Measurements from ENCODE around the gene SORCS2. TPM values are rescaled to one million over a fixed set of nuclear protein-coding genes. Genes with fewer than 3 reads are reported as not detected.

SORCS2 gene
- polyA plus RNA-seq, 1 donor from 2014 or later, result 1.0 TPM

GRCh38 chr4:7590899-7591298 is 398.6 kb downstream of the SORCS2 start:
- no peak overlapping the region for H3K9ac ChIP-seq (ENCODE audit: low read length)
- no peaks in the 10 kb centered on the region for H3K27me3 ChIP-seq (ENCODE audit: insufficient read depth, low read depth, low read length)
- H3K36me3 ChIP-seq (ENCODE audit: insufficient read depth, low read length), result no peaks in the 10 kb centered on the region
- H3K4me3 ChIP-seq (ENCODE audit: low read length), result no peak overlapping the region
- no peaks in the 10 kb centered on the region for H3K79me2 ChIP-seq (replicated peaks; ENCODE audit: insufficient read depth, low read length)
- TF ChIP-seq TAF1 (IDR thresholded peaks at IDR 0.05; ENCODE audit: low read depth), result no peak
- TF ChIP-seq REST (IDR thresholded peaks at IDR 0.05; ENCODE audit: borderline replicate concordance), result no peak
- no peak for TF ChIP-seq EZH2 (IDR thresholded peaks at IDR 0.05; ENCODE audit: borderline replicate concordance, insufficient read depth, low read length, poor library complexity, severe bottlenecking)
- no peak for TF ChIP-seq RAD21 (conservative IDR thresholded peaks at IDR 0.05)
- no peak for TF ChIP-seq POLR2AphosphoS5 (IDR thresholded peaks at IDR 0.05)
- TF ChIP-seq CTCF (IDR thresholded peaks at IDR 0.05; ENCODE audit: poor library complexity, severe bottlenecking), result no peak
- TF ChIP-seq EP300 (conservative IDR thresholded peaks at IDR 0.05; ENCODE audit: poor library complexity, severe bottlenecking), result no peak
- no peak for TF ChIP-seq MXI1 (conservative IDR thresholded peaks at IDR 0.05; ENCODE audit: poor library complexity, severe bottlenecking)
- no peak for TF ChIP-seq SMC3 (conservative IDR thresholded peaks at IDR 0.05; ENCODE audit: poor library complexity)
- H4K20me1 ChIP-seq (ENCODE audit: insufficient read depth), result no peaks in the 10 kb centered on the region
- no peak overlapping the region for H2AFZ ChIP-seq (ENCODE audit: low read depth, low read length)
- no peaks in the 10 kb centered on the region for H3K9me2 ChIP-seq (ENCODE audit: insufficient read depth, low read length)
- peaks cover 4% of the 10 kb centered on the region for H3K9me3 ChIP-seq (ENCODE audit: low read length)
- no peaks in the 10 kb centered on the region for H3F3A ChIP-seq (ENCODE audit: insufficient read depth, low read length, poor library complexity, severe bottlenecking)
- H3K27ac ChIP-seq (ENCODE audit: low read length), result no peak overlapping the region
- H3K4me2 ChIP-seq (ENCODE audit: low read length), result no peak overlapping the region

- H3K4me3 ChIP-seq (ENCODE audit: low read length), result no peak overlapping the region
- TF ChIP-seq MXI1 (conservative IDR thresholded peaks at IDR 0.05; ENCODE audit: poor library complexity, severe bottlenecking), result no peak
- no peak for TF ChIP-seq RAD21 (conservative IDR thresholded peaks at IDR 0.05)
- no peak for TF ChIP-seq SMC3 (conservative IDR thresholded peaks at IDR 0.05; ENCODE audit: poor library complexity)
- H3K4me2 ChIP-seq (ENCODE audit: low read length), result no peak overlapping the region
- no peaks in the 10 kb centered on the region for H4K20me1 ChIP-seq (ENCODE audit: insufficient read depth)
- H3K9me3 ChIP-seq (ENCODE audit: low read length), result peaks cover 4% of the 10 kb centered on the region
- no peak overlapping the region for H2AFZ ChIP-seq (ENCODE audit: low read depth, low read length)
- no peak overlapping the region for H3K27ac ChIP-seq (ENCODE audit: low read length)
- no peaks in the 10 kb centered on the region for H3K9me2 ChIP-seq (ENCODE audit: insufficient read depth, low read length)
- H3K79me2 ChIP-seq (replicated peaks; ENCODE audit: insufficient read depth, low read length), result no peaks in the 10 kb centered on the region
- H3K9ac ChIP-seq (ENCODE audit: low read length), result no peak overlapping the region
- no peaks in the 10 kb centered on the region for H3K36me3 ChIP-seq (ENCODE audit: insufficient read depth, low read length)
- H3F3A ChIP-seq (ENCODE audit: insufficient read depth, low read length, poor library complexity, severe bottlenecking), result no peaks in the 10 kb centered on the region
- H3K27me3 ChIP-seq (ENCODE audit: insufficient read depth, low read depth, low read length), result no peaks in the 10 kb centered on the region
Measured at GRCh38 chr4:7591409-7592053, 399.2 kb downstream of the SORCS2 start.

All from neural cell (in vitro differentiated cells).